ENCODE data around the gene CARS1. TPM values are rescaled to one million over a fixed set of nuclear protein-coding genes. Genes with fewer than 3 reads are reported as not detected.

CARS1 gene
- total RNA-seq, 1 donor from 2014 or later, result 151 TPM

GRCh38 chr11:3103076-3103475, 45.9 kb upstream of the CARS1 start:
- Mint-ChIP-seq H3K4me3 (ENCODE audit: unreplicated experiment) (no peak overlapping the region), H3K27me3 (ENCODE audit: unreplicated experiment) (peaks cover 12% of the 10 kb centered on the region), H3K4me1 (ENCODE audit: low read depth, unreplicated experiment) (no peaks in the 10 kb centered on the region), H3K27ac (ENCODE audit: unreplicated experiment) (no peak overlapping the region), H3K9me3 (ENCODE audit: unreplicated experiment) (peaks cover 10% of the 10 kb centered on the region), H3K36me3 (ENCODE audit: unreplicated experiment) (no peaks in the 10 kb centered on the region)
- no peak for DNase-seq
- TF ChIP-seq CTCF (IDR thresholded peaks at IDR 0.05; ENCODE audit: partially characterized antibody, unreplicated experiment), result no peak

- TF ChIP-seq CTCF (IDR thresholded peaks at IDR 0.05; ENCODE audit: partially characterized antibody, unreplicated experiment), result no peak
- H3K9me3 Mint-ChIP-seq (ENCODE audit: unreplicated experiment), result peaks cover 10% of the 10 kb centered on the region
- peaks cover 12% of the 10 kb centered on the region for H3K27me3 Mint-ChIP-seq (ENCODE audit: unreplicated experiment)
- no peak overlapping the region for H3K4me3 Mint-ChIP-seq (ENCODE audit: unreplicated experiment)
- no peaks in the 10 kb centered on the region for H3K4me1 Mint-ChIP-seq (ENCODE audit: low read depth, unreplicated experiment)
- no peak overlapping the region for H3K27ac Mint-ChIP-seq (ENCODE audit: unreplicated experiment)
- peaks cover under 1% of the 10 kb centered on the region for H3K36me3 Mint-ChIP-seq (ENCODE audit: unreplicated experiment)
- DNase-seq, result no peak
Measured at GRCh38 chr11:3102641-3102921, 45.4 kb upstream of the CARS1 start.

- H3K27me3 Mint-ChIP-seq (ENCODE audit: unreplicated experiment), result peaks cover 9% of the 10 kb centered on the region
- H3K36me3 Mint-ChIP-seq (ENCODE audit: unreplicated experiment), result peaks cover 4% of the 10 kb centered on the region
- peaks cover 10% of the 10 kb centered on the region for H3K9me3 Mint-ChIP-seq (ENCODE audit: unreplicated experiment)
- TF ChIP-seq CTCF (IDR thresholded peaks at IDR 0.05; ENCODE audit: partially characterized antibody, unreplicated experiment), result no peak
- no peak for DNase-seq
- no peak overlapping the region for H3K27ac Mint-ChIP-seq (ENCODE audit: unreplicated experiment)
- H3K4me3 Mint-ChIP-seq (ENCODE audit: unreplicated experiment), result no peak overlapping the region
- no peaks in the 10 kb centered on the region for H3K4me1 Mint-ChIP-seq (ENCODE audit: low read depth, unreplicated experiment)
Measured at GRCh38 chr11:3101921-3102640, 44.9 kb upstream of the CARS1 start.

- TF ChIP-seq CTCF (IDR thresholded peaks at IDR 0.05; ENCODE audit: partially characterized antibody, unreplicated experiment), result no peak
- H3K9me3 Mint-ChIP-seq (ENCODE audit: unreplicated experiment), result peaks cover 9% of the 10 kb centered on the region
- peaks cover 10% of the 10 kb centered on the region for H3K4me1 Mint-ChIP-seq (ENCODE audit: low read depth, unreplicated experiment)
- no peak for DNase-seq
- no peaks in the 10 kb centered on the region for H3K27me3 Mint-ChIP-seq (ENCODE audit: unreplicated experiment)
- no peak overlapping the region for H3K4me3 Mint-ChIP-seq (ENCODE audit: unreplicated experiment)
- peaks cover 4% of the 10 kb centered on the region for H3K36me3 Mint-ChIP-seq (ENCODE audit: unreplicated experiment)
- H3K27ac Mint-ChIP-seq (ENCODE audit: unreplicated experiment), result no peak overlapping the region
Measured at GRCh38 chr11:3099178-3099577, 42.0 kb upstream of the CARS1 start.

GRCh38 chr11:3096909-3097530, 39.8 kb upstream of the CARS1 start:
- Mint-ChIP-seq H3K4me3 (ENCODE audit: unreplicated experiment) (no peak overlapping the region), H3K4me1 (ENCODE audit: low read depth, unreplicated experiment) (peaks cover 13% of the 10 kb centered on the region), H3K27me3 (ENCODE audit: unreplicated experiment) (no peaks in the 10 kb centered on the region), H3K9me3 (ENCODE audit: unreplicated experiment) (peaks cover 8% of the 10 kb centered on the region), H3K27ac (ENCODE audit: unreplicated experiment) (no peak overlapping the region), H3K36me3 (ENCODE audit: unreplicated experiment) (peaks cover 4% of the 10 kb centered on the region)
- no peak for DNase-seq
- TF ChIP-seq CTCF (IDR thresholded peaks at IDR 0.05; ENCODE audit: partially characterized antibody, unreplicated experiment), result no peak

All from glutamatergic neuron (in vitro differentiated cells).